Activated CD4-positive, alpha-beta T cell treated with anti-CD3 and anti-CD28 coated beads, Interleukin-2, amount 10 ng/mL, durations not matched to agents 24 days and 14 days (primary cell): Measurements from ENCODE around the gene CGB7. TPM values are rescaled to one million over a fixed set of nuclear protein-coding genes. Genes with fewer than 3 reads are reported as not detected.

Experiments used
- DNase-seq: peaks from one replicate; pipeline ENCODE4 v3.0.0; 2022
- H3K27ac Mint-ChIP-seq: one replicate; pipeline ENCODE4 v1.8.0; 2022; ENCODE audit warnings: mild to moderate bottlenecking, mixed read lengths
- H3K27me3 Mint-ChIP-seq: one replicate; pipeline ENCODE4 v1.8.0; 2022; ENCODE audit warnings: mixed read lengths
- H3K36me3 Mint-ChIP-seq: one replicate; pipeline ENCODE4 v1.8.0; 2022; ENCODE audit warnings: low read depth, mild to moderate bottlenecking, mixed read lengths
- H3K4me1 Mint-ChIP-seq: one replicate; pipeline ENCODE4 v1.8.0; 2021; ENCODE audit warnings: mixed read lengths
- H3K4me3 Mint-ChIP-seq: one replicate; pipeline ENCODE4 v1.8.0; 2022; ENCODE audit warnings: mild to moderate bottlenecking, moderate library complexity, mixed read lengths
- H3K9me3 Mint-ChIP-seq: one replicate; pipeline ENCODE4 v1.8.0; 2021; ENCODE audit warnings: mixed read lengths
- intact Hi-C: fragments of 100-400 bp; cut with micrococcal nuclease; formaldehyde crosslinking; loops from one replicate; pipeline ENCODE4 v1.15.1; 2023
- total RNA-seq: library from RNA; stranded (reverse); gene quantifications from 2 replicates; pipeline ENCODE4 v1.2.3, GENCODE V29; 2022

Gene CGB7
- total RNA-seq, 1 donor from 2014 or later = not detected

DNA sequence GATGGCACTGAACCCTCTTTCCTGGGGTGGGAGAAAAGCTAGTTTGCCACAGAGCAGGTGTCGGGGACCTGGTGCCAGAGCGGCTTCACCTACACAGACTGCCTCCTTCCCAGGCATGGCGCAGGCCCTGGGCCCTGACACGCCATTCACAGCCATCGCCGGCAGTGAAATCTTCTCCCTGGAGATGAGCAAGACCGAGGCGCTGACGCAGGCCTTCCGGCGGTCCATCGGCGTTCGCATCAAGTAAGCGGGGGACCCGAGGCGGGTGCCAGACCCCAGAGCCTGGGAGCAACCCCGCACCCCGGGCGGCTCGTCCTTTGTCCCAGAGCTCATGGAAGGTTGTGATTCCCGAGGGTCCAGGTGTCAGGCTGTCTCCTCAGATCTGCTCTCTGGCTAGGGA, 50.6 kb downstream of the CGB7 start:
- no peaks in the 10 kb centered on the region for H3K27me3 Mint-ChIP-seq
- H3K36me3 Mint-ChIP-seq = peaks cover 45% of the 10 kb centered on the region
- intact Hi-C loops = no loop called here
- DNase-seq = no peak
- no peaks in the 10 kb centered on the region for H3K4me1 Mint-ChIP-seq
- no peak overlapping the region for H3K27ac Mint-ChIP-seq
- H3K4me3 Mint-ChIP-seq = no peak overlapping the region
- no peaks in the 10 kb centered on the region for H3K9me3 Mint-ChIP-seq

GRCh38 chr19:49004964-49005614, 52.5 kb downstream of the CGB7 start:
- Mint-ChIP-seq H3K4me1 (no peaks in the 10 kb centered on the region), H3K27ac (no peak overlapping the region), H3K27me3 (no peaks in the 10 kb centered on the region), H3K9me3 (no peaks in the 10 kb centered on the region), H3K4me3 (no peak overlapping the region), H3K36me3 (peaks cover 36% of the 10 kb centered on the region)
- DNase-seq = no peak
- intact Hi-C loops = no loop called here

Other genes starting within 250 kb of the CGB7 start
- gene BCAT2, start 246.7 kb downstream of the CGB7 start, total RNA-seq = 90.3 and 95.7 TPM in 2 replicates
- 0.44 and 0.47 TPM in 2 replicates for gene HSD17B14, start 221.3 kb downstream of the CGB7 start, total RNA-seq
- 1.8 and 1.9 TPM in 2 replicates for gene PLEKHA4, start 189.1 kb downstream of the CGB7 start, total RNA-seq
- gene PPP1R15A, start 185.3 kb downstream of the CGB7 start, total RNA-seq = 40.5 and 42.1 TPM in 2 replicates
- not detected in 2 replicates for gene TULP2, start 159.0 kb downstream of the CGB7 start, total RNA-seq
- gene NUCB1, start 157.4 kb downstream of the CGB7 start, total RNA-seq = 116 and 117 TPM in 2 replicates
- 0.35 TPM in 1 of 2 replicates, not detected in the other for gene DHDH, start 124.0 kb downstream of the CGB7 start, total RNA-seq
- 257 and 298 TPM in 2 replicates for gene BAX, start 102.9 kb downstream of the CGB7 start, total RNA-seq
- 696 and 697 TPM in 2 replicates for gene FTL, start 92.4 kb downstream of the CGB7 start, total RNA-seq
- 73.8 and 77.8 TPM in 2 replicates for gene GYS1, start 64.4 kb downstream of the CGB7 start, total RNA-seq
- gene RUVBL2, start 63.9 kb downstream of the CGB7 start, total RNA-seq = 190 and 195 TPM in 2 replicates
- not detected in 2 replicates for gene LHB, start 40.7 kb downstream of the CGB7 start, total RNA-seq
- gene CGB3, start 33.4 kb downstream of the CGB7 start, total RNA-seq = not detected in 2 replicates
- gene CGB2, start 25.9 kb downstream of the CGB7 start, total RNA-seq = not detected in 2 replicates
- not detected in 2 replicates for gene CGB1, start 20.9 kb downstream of the CGB7 start, total RNA-seq
- not detected in 2 replicates for gene CGB5, start 13.9 kb downstream of the CGB7 start, total RNA-seq
- gene CGB8, start 8.6 kb downstream of the CGB7 start, total RNA-seq = not detected in 2 replicates
- not detected in 2 replicates for gene NTF4, start 7.1 kb upstream of the CGB7 start, total RNA-seq
- not detected in 2 replicates for gene KCNA7, start 14.9 kb upstream of the CGB7 start, total RNA-seq
- 270 and 281 TPM in 2 replicates for gene SNRNP70, start 27.7 kb upstream of the CGB7 start, total RNA-seq
- 5.4 and 6.0 TPM in 2 replicates for gene LIN7B, start 56.6 kb upstream of the CGB7 start, total RNA-seq
- 2.0 and 2.5 TPM in 2 replicates for gene C19orf73, start 61.4 kb upstream of the CGB7 start, total RNA-seq
- gene PPFIA3, start 61.8 kb upstream of the CGB7 start, total RNA-seq = 4.5 and 5.0 TPM in 2 replicates
- gene HRC, start 97.6 kb upstream of the CGB7 start, total RNA-seq = not detected in 2 replicates
- gene TRPM4, start 100.0 kb upstream of the CGB7 start, total RNA-seq = 1.4 and 1.8 TPM in 2 replicates